Measurements from ENCODE around the gene LAMA5.

LAMA5 gene

DNA sequence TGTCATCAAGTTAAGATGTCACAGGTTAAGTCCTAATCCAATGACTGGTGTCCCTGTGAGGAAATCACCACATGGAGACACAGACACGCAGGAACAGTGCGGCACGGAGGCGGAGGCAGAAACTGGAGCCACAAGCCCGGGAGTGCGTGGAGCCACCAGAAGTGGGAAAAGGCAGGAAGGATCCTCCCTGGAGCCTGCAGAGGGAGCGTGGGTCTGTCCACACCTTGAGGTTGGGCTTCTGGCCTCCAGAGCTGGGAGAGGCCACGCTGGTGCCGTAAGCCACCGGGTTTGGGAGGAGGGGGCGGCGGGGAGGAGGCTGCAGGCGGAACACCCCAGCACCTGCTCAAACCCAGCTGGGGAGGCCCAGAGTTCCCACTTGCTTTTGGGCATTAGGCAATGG is 36.2 kb upstream of the LAMA5 start:
- DNase-seq: no peak

DNA sequence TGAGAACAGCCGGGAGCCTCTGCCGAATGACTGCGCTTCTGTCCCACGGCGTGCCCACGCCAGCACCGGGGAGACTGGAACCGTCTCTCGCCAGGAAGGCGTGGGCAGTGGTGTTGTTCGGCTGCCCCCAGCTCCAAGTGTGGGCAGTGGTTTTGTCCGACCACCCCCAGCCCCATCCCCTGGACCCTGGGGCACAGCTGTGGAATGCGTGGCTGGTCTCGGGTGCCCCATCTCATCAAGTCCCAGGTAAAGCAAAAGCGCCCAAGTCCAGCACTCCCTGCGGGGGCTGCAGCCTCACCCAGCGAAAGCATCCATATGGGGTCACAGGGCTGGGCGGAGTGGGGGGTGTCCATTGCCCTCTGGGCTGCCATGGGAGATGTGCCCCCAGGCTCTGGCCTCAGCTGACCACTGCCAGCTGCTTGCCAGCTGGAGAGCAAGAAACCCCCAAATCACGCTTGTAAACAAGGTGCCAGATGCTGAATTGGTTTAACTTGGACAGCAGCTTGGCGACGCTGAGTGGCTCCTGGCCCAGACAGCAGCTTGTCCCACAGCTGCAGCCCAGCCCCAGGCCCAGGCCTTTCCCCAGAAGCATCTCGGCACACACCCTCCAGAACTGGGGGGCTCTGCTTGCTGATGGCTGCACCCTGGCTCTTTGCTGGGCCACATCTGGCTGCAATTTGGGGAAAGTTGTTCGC is 35.5 kb upstream of the LAMA5 start:
- no peak for DNase-seq

DNA sequence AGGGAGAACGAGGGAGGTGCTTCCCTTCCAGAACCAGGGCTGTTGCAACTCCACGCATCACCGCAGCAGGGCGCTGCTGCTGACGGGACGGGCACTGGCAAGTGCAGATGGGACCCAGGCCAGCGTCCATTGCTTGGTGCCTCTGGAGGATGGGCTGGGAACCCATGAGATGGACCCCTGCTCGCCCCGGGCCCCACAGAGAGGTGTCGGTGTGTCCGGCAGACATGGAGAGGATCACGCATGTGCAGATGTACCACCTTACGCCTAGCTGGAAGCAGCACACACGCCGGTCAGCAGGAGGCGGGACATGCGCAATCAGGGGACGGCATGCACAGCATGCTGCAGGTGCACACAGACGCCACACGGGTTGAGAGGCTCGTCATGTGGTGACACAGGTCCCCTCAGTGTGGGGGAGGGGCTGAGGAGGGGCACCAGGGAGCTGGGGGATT is 34.2 kb upstream of the LAMA5 start:
- DNase-seq: no peak

DNA sequence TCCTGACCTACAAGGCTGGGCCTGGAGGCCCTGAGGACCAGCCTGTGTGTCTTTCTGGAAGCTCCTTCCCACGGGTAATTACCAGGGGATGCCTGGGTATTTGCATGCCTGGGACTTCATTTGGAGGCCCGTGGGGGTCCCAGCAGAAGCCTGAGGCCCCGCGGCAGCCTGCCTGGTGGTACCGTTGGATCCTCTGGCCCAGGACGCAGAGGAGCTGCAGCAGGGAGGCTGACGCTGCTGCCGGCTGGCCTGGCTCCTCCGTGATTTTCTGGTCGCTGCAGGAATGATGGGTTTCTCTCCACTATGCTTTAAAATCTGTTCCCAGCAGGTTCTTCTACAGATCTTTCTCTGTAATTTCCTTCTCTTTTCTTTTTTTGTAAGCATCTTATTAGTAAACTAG is 33.4 kb upstream of the LAMA5 start:
- no peak for DNase-seq

DNA sequence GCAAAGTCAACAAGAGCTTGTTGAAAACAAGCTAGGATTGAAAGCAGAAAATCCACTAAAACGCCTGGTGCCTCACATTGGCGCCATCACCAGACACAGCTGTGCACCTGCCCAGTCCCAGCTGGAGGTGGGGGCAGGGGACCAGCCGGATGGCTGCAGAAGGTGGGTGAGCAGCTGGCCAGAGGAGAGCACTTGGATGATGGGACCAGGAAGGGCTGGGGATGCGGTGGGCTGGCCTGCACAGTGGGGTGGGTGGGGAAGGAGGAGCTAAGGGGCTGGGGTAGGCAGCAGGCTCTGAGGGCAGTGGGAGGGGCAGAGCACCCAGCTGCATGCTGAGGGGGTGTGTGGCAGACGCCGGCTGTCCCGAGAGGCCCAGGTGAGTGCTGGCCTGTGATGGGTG is 32.9 kb upstream of the LAMA5 start:
- DNase-seq: no peak

DNA sequence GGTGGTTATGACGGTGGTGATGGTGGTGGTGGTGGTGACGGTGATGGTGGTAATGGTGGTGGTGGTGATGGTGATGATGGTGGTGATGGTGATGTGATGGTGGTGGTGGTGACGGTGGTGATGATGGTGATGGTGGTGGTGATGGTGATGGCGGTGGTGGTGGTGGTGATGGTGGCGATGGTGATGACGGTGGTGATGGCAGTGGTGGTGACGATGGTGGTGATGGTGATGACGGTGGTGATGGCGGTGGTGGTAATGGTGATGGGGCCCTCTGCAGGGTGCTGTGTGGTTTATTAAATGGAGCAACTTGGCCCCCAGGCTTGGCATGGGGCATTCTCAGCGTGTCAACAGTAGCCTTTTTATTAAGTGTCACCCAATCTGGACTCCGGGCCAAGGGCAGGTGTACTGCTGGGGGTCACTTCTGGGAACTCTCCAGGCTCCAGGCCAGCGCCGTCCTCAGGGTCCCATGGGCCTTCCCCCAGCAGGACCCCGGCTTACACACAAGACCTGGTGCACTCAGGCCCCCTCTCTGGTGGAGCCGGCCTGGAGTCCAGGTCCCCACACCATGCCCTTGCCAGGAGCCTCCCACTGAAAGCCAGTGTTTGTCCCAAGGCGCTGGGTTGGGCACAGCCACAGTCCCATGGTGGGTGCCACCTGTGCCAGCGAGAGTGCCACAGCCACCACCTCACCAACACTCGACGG is 31.2 kb upstream of the LAMA5 start:
- no peak for DNase-seq

DNA sequence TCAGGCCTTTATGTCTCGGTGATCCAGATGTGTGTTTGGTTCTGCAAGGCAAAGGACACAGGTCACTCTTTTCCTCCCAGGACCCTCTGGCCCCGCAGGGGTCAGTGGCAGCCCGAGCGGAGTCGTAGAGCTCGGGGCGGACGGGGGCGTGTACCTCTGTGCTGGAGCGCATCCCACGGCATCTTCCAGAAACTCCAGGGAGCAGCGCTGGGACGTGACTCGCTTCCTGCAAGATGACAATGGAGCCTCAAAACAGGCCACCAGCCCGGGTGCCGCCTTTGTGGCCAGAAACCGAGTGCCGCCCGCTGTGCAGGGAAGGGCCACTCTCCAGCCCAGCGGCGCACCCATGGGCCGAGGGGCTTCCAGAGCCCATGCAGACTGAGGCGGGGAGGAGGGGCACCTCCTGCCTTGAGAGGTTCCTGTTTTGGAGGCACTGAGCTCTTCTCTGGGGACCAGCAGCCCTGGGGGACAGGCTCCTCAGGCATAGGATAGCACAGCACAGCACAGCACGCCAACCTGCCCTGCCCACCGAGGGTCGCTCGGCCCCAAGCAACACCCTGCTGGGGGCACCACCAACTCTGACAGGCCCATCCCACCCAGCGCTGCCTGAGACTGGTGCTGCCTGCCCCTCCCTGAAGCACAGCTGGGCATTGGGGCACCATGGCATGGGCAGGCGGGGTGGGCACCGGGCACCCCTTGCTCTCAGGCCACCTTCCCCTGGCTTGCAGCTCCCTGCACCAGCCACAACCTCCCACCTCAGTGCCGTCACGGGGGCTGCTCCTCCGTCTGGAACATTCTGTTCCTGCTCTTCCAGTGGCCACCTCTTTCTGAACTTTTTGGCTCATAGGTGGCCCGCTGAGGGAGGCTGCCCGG is 29.5 kb upstream of the LAMA5 start:
- no peak for DNase-seq

DNA sequence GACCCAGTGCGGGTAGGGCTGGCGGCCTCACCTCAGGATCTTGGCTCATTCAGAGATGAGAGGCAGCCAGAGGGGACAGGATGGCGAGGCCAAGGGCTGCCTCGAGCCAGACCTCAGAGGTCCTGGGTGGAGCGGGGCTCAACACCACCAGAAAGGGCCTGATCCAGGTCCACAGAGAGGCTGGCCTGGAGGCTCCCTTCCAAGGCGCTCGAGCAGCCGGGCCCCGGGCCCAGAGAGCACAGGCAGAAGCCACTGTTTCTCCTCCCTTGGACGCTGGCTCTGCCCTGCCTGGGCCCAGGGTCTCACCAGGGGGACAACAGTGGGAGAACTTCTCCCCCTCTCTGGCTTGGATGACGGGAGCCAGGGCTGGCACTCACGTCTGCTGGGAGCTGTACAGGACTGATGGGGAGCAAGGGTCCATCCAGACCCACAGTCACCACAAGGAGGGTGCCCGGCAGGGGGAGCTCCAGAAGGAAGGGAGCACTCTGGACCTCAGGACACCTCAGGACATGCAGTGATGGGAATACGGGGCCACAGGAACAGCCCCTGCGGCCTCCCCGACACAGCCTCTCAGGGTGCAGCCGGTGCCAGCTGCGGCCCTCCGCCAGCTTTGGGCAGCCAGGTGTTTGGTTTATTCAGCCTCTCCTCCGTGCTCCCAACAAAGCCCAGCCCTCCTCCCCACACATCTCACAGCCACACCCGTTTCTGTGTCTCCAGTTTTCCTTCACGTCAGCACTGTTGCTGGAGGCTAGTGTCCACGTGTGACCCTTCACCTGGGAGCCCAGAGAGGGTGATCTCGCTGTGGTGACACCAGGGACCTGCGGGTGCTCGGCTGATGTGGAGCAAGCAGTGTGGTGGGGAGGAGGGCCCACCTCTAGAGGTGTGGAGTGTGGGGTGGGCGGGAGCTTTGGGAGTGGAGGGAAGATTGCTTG is 28.5 kb upstream of the LAMA5 start:
- no peak for DNase-seq

DNA sequence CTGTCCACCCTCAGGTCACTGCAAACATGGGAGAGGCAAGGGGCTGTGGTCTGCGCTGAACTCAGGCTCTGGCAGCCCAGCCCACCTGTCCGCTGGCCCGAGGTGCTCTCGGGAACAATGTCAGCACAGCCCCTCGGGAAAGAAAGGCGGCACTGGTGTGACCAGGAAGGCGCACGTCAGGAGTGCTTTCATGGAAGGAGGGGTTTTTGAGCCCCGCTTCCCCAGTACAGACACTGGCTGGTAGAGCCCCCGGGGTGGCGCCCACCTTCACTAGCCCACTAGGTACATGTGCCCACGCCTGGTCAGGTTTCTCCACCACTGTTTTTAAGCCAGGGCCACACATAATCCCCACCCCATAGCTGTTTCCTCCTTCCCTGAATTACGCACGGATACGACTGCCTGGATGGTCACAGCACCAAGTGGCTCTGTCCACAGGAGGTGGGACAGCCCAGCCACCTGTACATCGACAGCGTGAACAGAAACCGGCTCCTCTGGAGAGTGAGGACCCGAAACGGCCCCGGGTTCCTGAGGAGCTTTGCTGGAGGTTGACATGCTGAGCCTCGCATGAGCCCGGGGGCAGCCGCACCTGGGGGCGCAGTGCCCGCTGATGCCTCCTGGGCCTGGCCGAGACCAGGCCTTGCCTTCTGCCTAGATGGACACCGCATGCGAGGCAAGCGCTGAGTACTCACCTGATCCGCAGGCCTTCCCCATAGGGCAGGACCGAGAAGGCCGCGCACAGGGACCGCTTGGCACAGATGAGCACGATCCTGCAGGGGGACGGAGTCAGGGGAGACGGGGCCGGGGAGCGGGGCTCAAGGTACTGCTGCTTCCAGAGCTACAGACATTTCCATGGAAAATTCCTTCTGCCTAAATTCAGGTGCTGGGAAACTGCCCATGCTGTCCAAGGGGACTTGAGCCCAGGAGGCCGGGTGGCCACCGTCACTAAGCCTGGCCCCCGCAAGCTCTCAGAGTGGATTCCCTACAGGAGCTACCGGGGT is 27.4 kb upstream of the LAMA5 start:
- DNase-seq: no peak

DNA sequence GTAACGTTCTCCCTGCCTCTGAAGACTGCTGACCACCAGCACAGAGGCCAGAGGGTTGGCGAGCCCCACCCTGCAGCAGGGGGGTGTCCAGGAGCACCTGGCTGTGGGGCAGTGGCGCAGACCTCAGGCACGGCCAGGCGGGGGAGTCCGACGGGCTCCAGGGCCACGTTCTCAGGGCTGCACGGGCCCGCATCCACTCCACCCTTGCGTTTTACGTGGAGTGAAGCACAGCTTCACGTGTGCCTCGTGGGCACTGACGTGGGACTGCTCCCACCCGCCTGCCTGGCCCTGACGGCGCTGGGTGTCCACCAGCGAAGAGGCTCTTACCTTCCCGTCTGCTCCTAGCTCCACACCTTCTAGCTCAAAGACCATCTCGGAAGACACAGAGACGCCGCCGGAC is 26.7 kb upstream of the LAMA5 start:
- DNase-seq: no peak

DNA sequence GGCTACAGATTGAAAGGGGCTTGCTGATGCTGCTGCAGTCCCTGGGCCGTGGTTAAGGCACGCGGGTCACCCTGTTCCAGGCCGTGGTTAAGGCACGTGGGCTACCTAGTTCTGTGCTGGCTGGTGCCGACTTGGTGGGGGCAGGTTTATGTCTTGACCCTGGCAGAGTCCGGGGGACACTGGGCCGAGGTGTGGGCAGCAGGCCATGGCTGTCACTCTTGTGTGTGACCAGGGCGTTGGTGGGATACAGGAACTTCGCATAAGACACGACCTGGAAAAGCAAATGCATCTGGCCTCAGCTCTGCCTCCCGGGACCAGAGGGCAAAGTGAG is 26.2 kb upstream of the LAMA5 start:
- DNase-seq: no peak

DNA sequence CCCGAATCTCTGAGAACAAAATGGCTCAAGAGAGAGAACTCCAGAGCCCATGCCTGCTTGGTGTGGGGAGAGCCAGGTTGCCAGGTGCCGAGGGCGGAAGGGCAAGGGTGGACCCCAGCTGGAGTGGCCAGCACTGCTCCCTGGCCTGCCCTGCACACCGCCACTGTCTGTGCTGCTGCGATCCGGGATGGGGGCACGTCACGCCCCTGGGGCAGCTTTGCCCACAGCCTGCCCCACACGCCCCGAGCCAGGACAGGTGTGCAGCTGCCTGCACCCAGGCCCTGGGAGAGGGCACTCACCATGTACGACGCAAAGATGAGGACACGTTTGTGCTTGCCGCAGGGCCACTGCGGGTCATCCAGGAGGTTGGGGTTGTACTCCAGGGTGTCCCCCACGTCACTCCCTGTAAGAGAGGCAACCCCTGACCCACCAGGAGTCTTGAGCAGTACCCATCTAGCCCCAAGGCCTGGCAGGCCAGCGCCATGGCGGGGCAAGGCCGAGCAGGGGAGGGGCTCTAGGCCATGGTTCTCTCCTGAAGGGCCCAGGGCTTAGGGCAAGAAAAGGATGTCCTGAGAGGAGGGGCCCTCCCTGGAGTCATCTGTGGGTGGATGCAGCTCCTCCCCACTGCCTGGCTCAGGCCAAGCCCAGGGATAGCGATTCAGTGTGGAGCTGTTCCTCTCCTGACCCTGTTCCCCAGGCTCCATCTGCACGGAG is 25.7 kb upstream of the LAMA5 start:
- DNase-seq: no peak

DNA sequence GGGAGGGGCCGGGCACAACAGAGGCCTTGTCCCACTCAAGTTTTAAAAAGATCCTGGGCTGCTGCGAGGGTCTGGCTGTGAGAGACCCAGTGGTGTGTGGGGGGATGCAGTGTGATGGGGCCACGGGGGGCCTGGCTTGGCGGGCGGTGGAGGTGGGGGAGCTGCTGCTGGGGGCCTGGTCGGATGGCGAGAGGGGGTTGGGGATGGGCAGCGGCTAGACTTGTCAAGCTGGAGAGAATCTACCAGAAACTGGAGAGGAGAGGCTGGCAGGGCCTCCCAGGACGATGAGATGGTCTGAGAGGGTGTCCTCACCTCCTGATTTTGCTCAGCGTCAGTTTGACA is 24.9 kb upstream of the LAMA5 start:
- DNase-seq: no peak

DNA sequence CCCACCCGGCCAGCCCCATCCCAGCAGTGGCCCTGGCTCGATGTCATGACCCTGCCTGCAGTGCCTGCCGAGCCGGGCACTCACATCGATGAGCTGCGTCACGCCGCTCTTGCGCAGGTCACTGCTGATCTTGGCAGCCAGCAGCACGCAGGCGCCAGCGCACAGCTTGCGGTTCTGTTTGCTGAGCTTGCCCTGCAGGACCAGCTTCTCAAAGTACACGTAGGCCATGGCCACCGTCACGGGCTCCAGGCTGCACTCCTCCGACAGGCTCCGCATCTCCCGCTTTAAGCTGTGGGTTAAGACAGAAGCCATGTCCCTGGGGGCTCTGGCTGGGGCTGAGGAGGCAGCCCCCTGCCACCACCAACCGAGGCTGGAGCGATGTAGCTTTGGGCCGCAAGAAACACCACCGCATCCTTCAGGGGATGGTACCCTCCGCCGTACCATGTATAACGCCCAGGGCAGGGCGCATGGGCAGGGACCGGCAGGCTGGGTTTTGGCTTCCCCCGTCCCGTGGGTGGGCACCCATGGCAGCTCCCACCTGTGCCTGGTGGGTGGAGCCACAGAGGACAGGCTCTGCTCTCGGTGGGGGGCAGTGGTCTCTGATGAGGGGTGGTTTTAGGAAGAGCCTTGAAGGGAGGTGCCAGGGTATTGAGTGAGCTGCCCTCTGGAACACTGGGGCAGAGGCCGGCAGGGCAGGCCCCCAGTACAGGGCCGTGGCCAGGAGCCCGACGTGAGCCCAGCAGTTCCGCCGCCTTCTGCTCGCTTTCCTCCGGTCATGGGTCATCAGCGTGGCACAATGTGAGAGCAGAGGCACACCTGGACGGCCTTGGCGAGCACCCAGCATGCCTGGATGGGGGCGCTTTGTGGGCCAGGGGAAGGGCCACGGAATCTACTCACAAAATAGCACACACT is 24.3 kb upstream of the LAMA5 start:
- no peak for DNase-seq

DNA sequence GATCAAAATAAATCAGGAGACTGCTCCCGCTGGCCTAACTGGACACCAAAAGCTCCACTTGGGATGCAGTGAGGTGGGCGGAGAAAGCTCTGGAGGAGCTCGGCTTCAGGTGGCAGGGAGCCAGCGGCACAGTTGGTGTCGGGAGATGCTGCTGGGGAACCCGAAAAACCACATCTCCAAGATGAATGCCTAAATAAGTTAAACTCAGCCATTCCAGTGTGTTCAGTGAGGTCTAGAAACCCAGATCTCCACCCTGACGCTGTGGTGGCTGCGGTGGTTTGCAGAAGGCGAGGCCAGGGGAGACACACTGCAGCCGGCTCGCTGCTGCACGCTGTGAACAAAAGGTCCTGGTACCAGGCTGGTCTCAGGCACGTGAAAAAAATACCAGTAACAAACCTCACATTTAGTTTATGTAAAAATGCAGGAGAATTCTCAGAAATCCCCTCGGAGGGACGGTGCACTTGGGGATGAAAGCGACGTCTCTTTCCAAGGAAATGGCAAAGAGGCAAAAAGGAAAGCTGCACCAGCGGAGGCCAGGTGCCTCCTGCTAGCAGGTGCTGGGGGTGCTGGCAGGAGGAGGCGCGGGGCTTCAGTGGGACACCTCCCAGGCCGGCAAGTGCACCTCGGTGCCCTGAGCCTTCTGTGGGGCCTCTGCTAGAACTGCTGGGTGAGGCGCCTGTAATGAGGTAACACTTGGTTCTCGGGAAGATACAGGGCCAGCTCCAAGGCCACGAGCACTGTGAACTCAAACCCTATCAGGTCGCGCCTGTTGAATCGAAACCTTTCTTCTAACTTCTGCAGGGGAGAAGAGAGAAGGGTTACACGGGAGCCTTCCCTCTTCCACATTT is 23.4 kb upstream of the LAMA5 start:
- DNase-seq: no peak

DNA sequence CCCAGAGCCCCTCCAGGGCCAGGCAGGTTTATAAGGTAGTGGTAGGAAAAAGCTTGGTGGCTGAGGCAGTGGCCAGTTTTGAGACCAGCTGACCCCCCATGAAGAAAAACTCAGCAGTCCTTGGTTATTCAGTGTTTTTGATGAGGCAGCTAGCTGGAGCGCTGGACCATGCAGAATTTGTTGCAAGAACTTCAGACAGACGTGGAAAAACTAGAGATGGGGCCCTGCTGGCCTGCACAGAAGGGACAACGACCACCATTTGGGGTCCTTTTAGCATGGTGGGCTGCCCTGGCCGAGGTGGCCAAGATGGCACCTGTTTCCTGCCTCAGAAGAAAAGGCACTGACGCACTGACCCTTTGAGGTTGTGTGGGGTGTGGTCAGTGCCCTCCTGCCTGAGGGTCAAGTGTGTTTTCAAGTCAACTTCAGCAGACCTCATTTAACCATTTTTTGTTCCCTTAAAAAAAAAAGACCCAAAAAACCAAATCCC is 22.5 kb upstream of the LAMA5 start:
- no peak for DNase-seq

DNA sequence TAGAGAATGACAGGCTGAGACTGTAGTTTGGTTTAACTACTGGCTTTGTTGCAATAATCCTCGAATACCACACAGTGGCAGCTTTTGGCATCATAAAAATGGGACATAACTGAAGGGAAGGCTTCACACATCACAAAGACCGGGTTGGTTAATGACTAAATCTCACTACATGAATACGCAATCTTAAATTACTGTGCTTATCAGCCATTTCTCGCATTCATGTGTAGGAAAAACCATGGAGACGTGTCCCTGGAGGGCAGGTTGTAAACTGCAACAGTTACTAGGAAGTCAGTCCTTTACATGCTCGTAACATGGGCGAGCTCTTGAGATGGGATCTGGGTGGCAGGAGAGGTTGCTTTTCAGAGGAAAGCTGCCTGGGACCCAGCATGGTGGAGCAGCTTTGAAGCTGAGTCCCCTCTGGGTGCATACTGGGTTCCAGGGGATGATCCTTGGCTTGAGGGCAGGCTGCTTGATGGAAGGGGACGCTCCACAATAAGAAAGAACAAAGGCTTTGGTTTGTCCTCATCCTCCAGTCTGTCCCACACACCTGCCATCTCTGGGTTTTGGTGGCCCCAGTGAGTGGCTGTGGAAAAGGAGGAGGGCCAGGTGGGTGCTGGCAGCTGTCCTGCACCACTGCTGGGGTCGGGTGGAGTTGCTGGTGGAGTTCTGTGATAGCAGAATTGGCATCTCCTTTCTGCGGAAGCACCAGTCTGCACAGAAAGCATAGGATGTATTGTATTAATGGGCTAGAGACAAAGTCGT is 21.9 kb upstream of the LAMA5 start:
- no peak for DNase-seq
